Measurements from ENCODE around the gene ARHGDIG. TPM values are rescaled to one million over a fixed set of nuclear protein-coding genes. Genes with fewer than 3 reads are reported as not detected.

Gene ARHGDIG
- total and polyA plus RNA-seq, 9 donors, result 0.10 to 0.77 TPM; not detected in 7

GRCh38 chr16:240559-240958 is 39.8 kb upstream of the ARHGDIG start:
- H3K36me3 ChIP-seq, result no peaks in the 10 kb centered on the region
- DNase-seq, result no peak
- H3K27me3 ChIP-seq, result no peaks in the 10 kb centered on the region
- TF ChIP-seq EP300 (IDR thresholded peaks at IDR 0.05), result no peak
- TF ChIP-seq POLR2A (IDR thresholded peaks at IDR 0.05), result no peak
- no peak for TF ChIP-seq CTCF (IDR thresholded peaks at IDR 0.05)
- intact Hi-C loops (cut with DNase I), result no loop called here
- H3K4me1 ChIP-seq (ENCODE audit: insufficient read depth), result peaks cover 2% of the 10 kb centered on the region
- H3K4me3 ChIP-seq, result no peak overlapping the region
- H3K27ac ChIP-seq, result no peak overlapping the region
- 93 to 97% (median 95%) methylated on average over 8 of the region's 8 CpGs for WGBS, 3 donors
- H3K9me3 ChIP-seq, result no peaks in the 10 kb centered on the region

- no peak for DNase-seq
- intact Hi-C loops (cut with DNase I), result no loop called here
- Histone ChIP-seq H3K36me3 (no peaks in the 10 kb centered on the region), H3K9me3 (no peaks in the 10 kb centered on the region), H3K27me3 (no peaks in the 10 kb centered on the region), H3K27ac (no peak overlapping the region), H3K4me1 (ENCODE audit: insufficient read depth) (peaks cover 2% of the 10 kb centered on the region), H3K4me3 (no peak overlapping the region)
- TF ChIP-seq EP300 (IDR thresholded peaks at IDR 0.05) (no peak), POLR2A (IDR thresholded peaks at IDR 0.05) (no peak), CTCF (IDR thresholded peaks at IDR 0.05) (no peak)
- WGBS, 3 donors, result 88 to 93% (median 90%) methylated on average over 10 of the region's 10 CpGs
Measured at GRCh38 chr16:242281-242680, 38.1 kb upstream of the ARHGDIG start.

DNA sequence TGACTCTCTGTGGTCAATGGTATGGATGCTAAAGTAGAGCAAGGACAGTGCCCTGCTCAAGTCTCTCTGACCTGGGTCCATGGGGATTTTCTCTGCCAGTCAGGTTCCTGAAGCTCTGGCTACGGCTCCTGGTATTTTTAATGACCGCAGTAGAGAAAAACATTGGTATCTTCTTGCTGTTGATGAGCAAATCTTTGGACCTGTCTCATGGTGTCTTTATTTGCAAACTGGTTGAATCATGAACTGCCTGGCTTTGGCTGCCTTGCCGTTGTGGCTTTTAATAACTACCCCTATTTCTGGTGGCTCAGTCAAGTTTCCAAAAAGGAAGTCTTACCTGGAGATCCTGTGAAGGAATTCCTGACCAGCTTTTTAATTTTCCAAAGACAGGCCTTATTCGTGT is 37.0 kb upstream of the ARHGDIG start:
- peaks cover 2% of the 10 kb centered on the region for H3K4me1 ChIP-seq (ENCODE audit: insufficient read depth)
- H3K27me3 ChIP-seq, result no peaks in the 10 kb centered on the region
- no peak overlapping the region for H3K27ac ChIP-seq
- H3K9me3 ChIP-seq, result no peaks in the 10 kb centered on the region
- H3K36me3 ChIP-seq, result no peaks in the 10 kb centered on the region
- WGBS, 3 donors, result 81 to 90% (median 82%) methylated on average over 4 of the region's 4 CpGs
- intact Hi-C loops (cut with DNase I), result no loop called here
- no peak for DNase-seq
- H3K4me3 ChIP-seq, result no peak overlapping the region
- no peak for TF ChIP-seq EP300 (IDR thresholded peaks at IDR 0.05)

DNA sequence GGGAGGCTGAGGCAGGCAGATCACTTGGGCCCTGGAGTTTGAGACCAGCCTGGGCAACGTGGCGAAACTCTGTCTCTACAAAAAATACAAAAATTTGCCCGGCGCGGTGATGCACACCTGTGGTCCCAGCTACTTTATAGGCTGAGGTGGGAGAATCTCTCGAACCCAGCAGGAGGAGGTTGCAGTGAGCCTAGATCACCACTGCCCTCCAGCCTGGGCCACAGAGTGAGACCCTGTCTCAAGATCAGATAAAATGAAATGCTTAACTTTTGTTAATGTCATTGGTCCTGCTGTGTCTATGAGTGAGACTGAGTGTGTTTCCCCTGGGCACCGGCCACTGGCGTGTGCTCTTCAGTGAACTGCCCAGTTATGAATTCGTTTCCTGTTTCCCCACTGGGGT is 35.3 kb upstream of the ARHGDIG start:
- no peak for DNase-seq
- Histone ChIP-seq H3K27ac (no peak overlapping the region), H3K27me3 (no peaks in the 10 kb centered on the region), H3K36me3 (no peaks in the 10 kb centered on the region), H3K4me3 (no peak overlapping the region), H3K4me1 (ENCODE audit: insufficient read depth) (no peaks in the 10 kb centered on the region), H3K9me3 (no peaks in the 10 kb centered on the region)
- 85 to 95% (median 94%) methylated on average over 9 of the region's 9 CpGs for WGBS, 3 donors
- intact Hi-C loops (cut with DNase I), result no loop called here
- TF ChIP-seq POLR2A (IDR thresholded peaks at IDR 0.05), result no peak
- no peak for TF ChIP-seq EP300 (IDR thresholded peaks at IDR 0.05)
- no peak for TF ChIP-seq CTCF (IDR thresholded peaks at IDR 0.05)

DNA sequence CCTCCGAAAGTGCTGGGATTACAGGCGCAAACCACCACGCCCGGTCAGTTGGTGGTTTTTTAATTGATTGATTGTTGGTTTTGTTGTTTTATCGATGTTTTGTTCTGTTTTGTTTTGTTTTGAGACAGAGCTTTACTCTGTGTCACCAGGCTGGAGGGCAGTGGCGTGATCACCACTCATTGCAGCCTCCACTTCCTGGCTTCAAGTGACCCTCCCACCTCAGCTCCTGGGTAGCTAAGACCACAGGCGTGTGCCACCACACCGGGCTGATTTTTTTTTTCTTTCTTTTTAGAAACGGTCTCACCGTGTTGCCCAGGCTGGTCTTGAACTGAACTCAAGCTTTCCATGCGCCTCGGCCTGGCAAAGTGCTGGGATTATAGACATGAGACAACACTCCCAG is 33.4 kb upstream of the ARHGDIG start:
- intact Hi-C loops (cut with DNase I), result no loop called here

More for the DNA sequence above, 33.4 kb upstream of the ARHGDIG start:
- H3K27ac ChIP-seq, result no peak overlapping the region
- 93 to 97% (median 96%) methylated on average over 12 of the region's 12 CpGs for WGBS, 3 donors
- no peaks in the 10 kb centered on the region for H3K9me3 ChIP-seq
- H3K36me3 ChIP-seq, result no peaks in the 10 kb centered on the region
- H3K4me1 ChIP-seq (ENCODE audit: insufficient read depth), result no peaks in the 10 kb centered on the region
- H3K27me3 ChIP-seq, result no peaks in the 10 kb centered on the region
- no peak for DNase-seq
- no peak for TF ChIP-seq POLR2A (IDR thresholded peaks at IDR 0.05)
- no peak for TF ChIP-seq EP300 (IDR thresholded peaks at IDR 0.05)
- TF ChIP-seq CTCF (IDR thresholded peaks at IDR 0.05), result no peak
- H3K4me3 ChIP-seq, result no peak overlapping the region
